ENCODE data around the gene SLC25A45.

- TF ChIP-seq CTCF (IDR thresholded peaks at IDR 0.05) (no peak), EZH2 (IDR thresholded peaks at IDR 0.05; ENCODE audit: borderline replicate concordance, insufficient read depth, low read depth, low read length, poor library complexity, severe bottlenecking) (no peak)
Measured at GRCh38 chr11:65417702-65418430, 35.4 kb upstream of the SLC25A45 start.

Data from B cell (primary cell).